Measurements from ENCODE around the gene TBC1D19.
"Not testable (repeated sequence)": the region's sequence is repeated elsewhere in the genome, so short reads cannot be mapped to it uniquely, and the experiment has no call there.

The TBC1D19 gene

GRCh38 chr4:26583538-26583864 lies 383 bp upstream of the TBC1D19 start:
- H3K4me3 ChIP-seq (replicated peaks in 1 of 2; ENCODE audit: low read depth in 2 of 2, low read length in 2 of 2) = peak overlapping the region; percentile 61 to 85
- DNase-seq (ENCODE audit: low read depth in 2 of 2) = no peak
- TF ChIP-seq CTCF (IDR thresholded peaks at IDR 0.05; ENCODE audit: low read depth, low read length) = no peak

GRCh38 chr4:26584725-26585124 lies 841 bp downstream of the TBC1D19 start:
- H3K4me3 ChIP-seq (replicated peaks in 1 of 2; ENCODE audit: low read depth in 2 of 2, low read length in 2 of 2) = peak overlapping the region; percentile 61 to 85
- TF ChIP-seq CTCF (IDR thresholded peaks at IDR 0.05; ENCODE audit: low read depth, low read length) = no peak
- peak in 1 of 2 donors; percentile 51 for DNase-seq (ENCODE audit: low read depth in 2 of 2)

- TF ChIP-seq CTCF (IDR thresholded peaks at IDR 0.05; ENCODE audit: low read depth, low read length) = no peak
- H3K4me3 ChIP-seq (replicated peaks in 1 of 2; ENCODE audit: low read depth in 2 of 2, low read length in 2 of 2) = no peak overlapping the region
- no peak for DNase-seq (ENCODE audit: low read depth in 2 of 2)
These were observed 5.8 kb downstream of the TBC1D19 start for GRCh38 chr4:26589705-26590104.

GRCh38 chr4:26590639-26591038 lies 6.8 kb downstream of the TBC1D19 start:
- DNase-seq (ENCODE audit: low read depth in 2 of 2) = peak in 1 of 2 donors; percentile 85
- no peak for TF ChIP-seq CTCF (IDR thresholded peaks at IDR 0.05; ENCODE audit: low read depth, low read length)

GRCh38 chr4:26593557-26593956 lies 9.7 kb downstream of the TBC1D19 start:
- not testable (repeated sequence) for DNase-seq (ENCODE audit: low read depth in 2 of 2); H3K4me3 ChIP-seq (replicated peaks in 1 of 2; ENCODE audit: low read depth in 2 of 2, low read length in 2 of 2)

More at GRCh38 chr4:26590639-26591038, 6.8 kb downstream of the TBC1D19 start:
- H3K4me3 ChIP-seq (replicated peaks in 1 of 2; ENCODE audit: low read depth in 2 of 2, low read length in 2 of 2) = no peak overlapping the region

- H3K4me3 ChIP-seq (replicated peaks in 1 of 2; ENCODE audit: low read depth in 2 of 2, low read length in 2 of 2) = no peak overlapping the region
- TF ChIP-seq CTCF (IDR thresholded peaks at IDR 0.05; ENCODE audit: low read depth, low read length) = no peak
- DNase-seq (ENCODE audit: low read depth in 2 of 2) = no peak
These were observed 10.5 kb downstream of the TBC1D19 start for GRCh38 chr4:26594371-26594770.

GRCh38 chr4:26594778-26595177 lies 10.9 kb downstream of the TBC1D19 start:
- no peak for TF ChIP-seq CTCF (IDR thresholded peaks at IDR 0.05; ENCODE audit: low read depth, low read length)
- no peak for DNase-seq (ENCODE audit: low read depth in 2 of 2)
- no peak overlapping the region for H3K4me3 ChIP-seq (replicated peaks in 1 of 2; ENCODE audit: low read depth in 2 of 2, low read length in 2 of 2)
